G401 (cell line): ENCODE data around the gene ARF1. TPM values are rescaled to one million over a fixed set of nuclear protein-coding genes. Genes with fewer than 3 reads are reported as not detected.

Source experiments
- DNase-seq: peaks from one replicate; pipeline ENCODE4 v3.0.0-alpha.2; 2015; ENCODE audit warnings: low spot score
- in situ Hi-C: cut with HindIII; loops from 2 replicates; pipeline ENCODE4 v1.10.0; 2016; ENCODE audit warnings: low sequenced_read_pairs, mixed read lengths
- total RNA-seq: library from RNA; depleted of rRNA; stranded (reverse); fragments of >200 nt; shearing (Covaris generic); gene quantifications from 2 replicates; pipeline ENCODE4 v1.2.3, GENCODE V29; 2014

The ARF1 gene
- total RNA-seq, 1 experiment from 2014 or later, result 328 TPM

- in situ Hi-C loops, result no loop called here
- no peak for DNase-seq
Observed at GRCh38 chr1:228066891-228067654, 15.4 kb upstream of the ARF1 start.

- in situ Hi-C loops, result no loop called here
- no peak for DNase-seq
Observed at GRCh38 chr1:228068359-228068758, 14.1 kb upstream of the ARF1 start.

DNA sequence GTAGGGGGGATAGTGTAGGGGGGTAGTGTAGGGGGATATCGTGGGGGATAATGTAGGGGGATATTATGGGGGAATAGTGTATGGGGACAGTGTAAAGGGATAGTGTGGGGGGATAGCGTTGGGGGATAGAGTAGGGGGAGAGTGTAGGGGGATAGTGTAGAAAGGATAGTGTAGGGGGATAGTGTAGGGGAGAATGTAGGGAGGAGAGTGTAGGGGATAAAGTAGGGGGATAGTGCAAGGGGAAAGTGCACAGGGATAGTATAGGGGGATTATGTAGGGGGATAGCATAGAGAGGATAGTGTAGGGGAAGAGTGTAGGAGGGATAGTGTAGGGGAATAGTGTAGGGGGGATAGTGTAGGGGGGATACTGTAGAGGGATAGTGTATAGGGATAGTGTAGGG is 12.3 kb upstream of the ARF1 start:
- in situ Hi-C loops, result no loop called here
- DNase-seq, result no peak

DNA sequence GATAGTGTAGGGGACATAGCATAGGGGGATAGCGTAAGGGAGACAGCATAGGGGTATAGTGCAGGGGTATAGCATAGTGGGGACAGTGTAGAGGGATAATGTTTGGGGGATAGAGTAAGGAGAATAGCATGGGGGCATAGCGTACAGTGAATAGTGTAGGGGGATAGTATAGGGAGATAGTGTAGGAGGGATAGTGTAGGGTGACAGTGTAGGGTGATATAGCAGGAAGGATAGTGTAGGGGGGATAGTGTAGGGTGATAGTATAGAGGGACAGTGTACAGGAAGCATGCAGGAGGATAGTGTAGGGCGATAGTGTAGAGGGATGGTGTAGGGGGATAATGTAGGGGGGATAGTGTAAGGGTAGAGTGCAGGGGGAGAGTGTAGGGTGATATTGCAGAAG is 11.7 kb upstream of the ARF1 start:
- no peak for DNase-seq
- in situ Hi-C loops, result no loop called here

- no peak for DNase-seq
- in situ Hi-C loops, result no loop called here
Observed at GRCh38 chr1:228071839-228072657, 10.5 kb upstream of the ARF1 start.

GRCh38 chr1:228072658-228073043 is 9.9 kb upstream of the ARF1 start:
- no peak for DNase-seq
- in situ Hi-C loops, result no loop called here

DNA sequence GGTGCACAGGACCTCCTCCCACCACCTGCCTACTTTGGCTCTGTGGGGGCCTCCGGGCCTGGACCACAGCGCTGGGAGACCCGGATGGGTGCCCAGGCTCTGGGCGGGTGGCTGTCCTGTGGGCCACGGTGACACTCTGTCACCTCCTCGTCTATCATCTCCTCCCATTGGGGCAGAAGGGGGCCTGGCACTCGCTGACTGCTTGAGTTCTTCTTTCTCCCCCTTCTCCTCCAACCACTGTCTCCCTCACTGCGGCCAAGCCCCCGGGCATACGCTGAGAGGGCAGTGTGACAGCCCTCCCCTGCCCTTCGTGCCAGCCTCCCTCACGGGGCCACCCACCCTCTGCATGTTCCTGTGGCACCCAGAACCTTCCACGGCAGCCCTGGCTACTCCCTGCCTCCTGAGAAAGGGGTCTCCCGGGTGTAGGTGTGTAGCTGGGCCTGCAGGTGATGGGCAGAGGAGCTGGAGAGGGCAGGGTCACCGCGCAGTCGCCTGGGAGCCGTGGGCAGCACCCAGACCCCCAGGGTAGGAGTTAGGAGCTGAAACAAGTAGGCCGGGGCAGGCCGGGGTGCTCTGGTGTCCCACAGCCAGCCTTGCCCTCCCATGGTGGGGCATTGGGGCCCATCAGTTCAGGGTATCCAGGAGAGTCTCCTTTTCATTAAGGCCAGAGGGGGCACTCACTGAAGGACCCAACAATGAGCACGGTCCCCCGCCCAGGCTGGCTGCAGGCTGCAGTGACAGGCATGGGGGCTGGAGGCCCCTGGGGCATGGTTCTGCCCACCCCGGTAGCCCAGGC is 9.2 kb upstream of the ARF1 start:
- in situ Hi-C loops, result no loop called here

DNA sequence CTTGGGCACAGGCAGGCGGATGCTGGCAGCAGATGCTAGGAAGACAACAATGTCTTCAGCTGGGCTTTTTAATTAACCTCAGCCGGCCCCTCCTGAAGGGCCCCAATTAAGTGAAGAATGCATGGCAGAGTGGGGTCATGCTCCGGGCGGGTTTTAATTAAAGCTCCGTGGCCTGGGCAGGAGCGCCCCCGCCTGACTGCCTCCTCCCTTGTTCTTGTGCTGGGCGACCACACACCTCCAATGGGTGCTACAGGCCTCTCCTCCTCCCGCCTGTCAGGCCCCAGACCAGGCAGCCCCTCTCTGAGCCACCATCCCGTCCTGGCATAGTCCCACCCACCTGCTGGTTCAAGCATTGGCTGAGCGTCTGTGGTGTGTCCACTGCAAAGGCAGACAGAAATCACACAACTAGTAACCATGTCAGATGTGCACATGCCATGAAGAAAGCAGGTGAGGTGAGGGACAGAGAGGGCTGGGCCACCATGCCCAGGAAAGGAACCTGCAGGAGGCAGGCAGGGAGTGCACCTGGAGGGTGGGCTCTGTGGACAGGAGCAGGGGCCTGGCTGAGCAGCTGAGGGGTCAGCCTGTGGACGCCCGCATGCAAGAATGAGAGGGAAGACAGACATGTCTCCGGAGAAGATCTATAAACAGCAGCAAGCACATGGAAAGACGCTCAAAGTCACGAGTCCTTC is 8.5 kb upstream of the ARF1 start:
- no peak for DNase-seq
- in situ Hi-C loops, result no loop called here

More for the DNA sequence above, 9.2 kb upstream of the ARF1 start:
- DNase-seq, result no peak

DNA sequence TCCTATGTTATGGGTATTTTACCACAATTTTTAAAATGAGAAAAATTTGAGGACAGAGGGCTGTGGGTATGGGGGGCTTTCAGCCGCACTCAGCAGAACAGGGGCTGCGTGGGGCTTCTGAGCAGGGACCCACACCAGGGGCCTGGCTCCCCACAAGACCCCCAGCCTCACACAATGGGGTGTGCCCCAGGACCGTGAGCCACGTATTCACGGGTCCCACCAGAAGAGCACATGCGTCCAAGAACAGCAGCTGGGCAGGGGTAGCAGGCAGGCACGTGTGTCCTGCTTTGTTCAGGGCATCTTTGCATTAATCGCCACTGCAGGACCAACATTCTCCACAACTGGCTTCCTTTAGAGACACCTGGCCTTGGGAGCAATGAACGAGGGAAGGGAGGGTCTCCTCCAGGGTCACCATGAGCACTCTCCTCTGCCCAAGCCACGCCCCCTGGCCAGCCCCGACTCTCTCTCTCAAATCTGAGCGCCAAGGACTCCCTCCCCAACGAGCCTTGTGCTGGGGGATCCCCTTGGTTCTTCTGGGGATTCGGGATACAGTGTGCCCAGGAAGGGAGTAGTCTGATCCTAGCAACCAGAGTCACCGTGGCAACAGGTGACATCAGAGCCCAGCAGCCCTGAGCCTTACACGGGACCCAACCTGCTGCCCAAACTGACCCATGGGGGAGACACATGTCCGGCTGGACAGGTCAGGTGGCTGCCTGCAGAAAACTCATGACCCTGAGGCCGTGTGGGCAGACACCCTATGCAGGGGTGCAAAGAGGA is 7.4 kb upstream of the ARF1 start:
- in situ Hi-C loops, result no loop called here
- no peak for DNase-seq

DNA sequence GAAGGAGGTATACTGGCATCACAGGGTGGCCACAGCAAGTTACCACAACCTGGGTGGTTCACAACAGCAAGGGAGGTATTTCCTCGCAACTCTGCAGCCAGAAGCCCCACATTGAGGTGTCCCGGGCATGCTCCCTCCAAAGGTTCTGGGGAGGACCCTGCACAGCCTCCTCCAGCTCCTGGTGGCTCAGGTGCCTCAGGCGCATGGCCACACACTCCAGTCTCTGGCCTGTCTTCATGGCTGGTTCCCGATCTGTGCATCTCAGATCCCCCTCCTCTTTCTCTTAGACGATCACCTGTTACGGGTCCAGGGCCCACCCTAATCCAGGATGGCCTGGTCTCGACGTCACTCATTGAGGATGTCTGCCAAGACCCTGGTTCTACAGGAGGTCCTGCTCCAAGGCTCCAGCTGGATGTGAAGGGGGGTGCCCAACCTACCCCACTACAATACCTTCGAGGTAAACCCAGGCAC is 6.7 kb upstream of the ARF1 start:
- in situ Hi-C loops, result no loop called here
- DNase-seq, result no peak

DNA sequence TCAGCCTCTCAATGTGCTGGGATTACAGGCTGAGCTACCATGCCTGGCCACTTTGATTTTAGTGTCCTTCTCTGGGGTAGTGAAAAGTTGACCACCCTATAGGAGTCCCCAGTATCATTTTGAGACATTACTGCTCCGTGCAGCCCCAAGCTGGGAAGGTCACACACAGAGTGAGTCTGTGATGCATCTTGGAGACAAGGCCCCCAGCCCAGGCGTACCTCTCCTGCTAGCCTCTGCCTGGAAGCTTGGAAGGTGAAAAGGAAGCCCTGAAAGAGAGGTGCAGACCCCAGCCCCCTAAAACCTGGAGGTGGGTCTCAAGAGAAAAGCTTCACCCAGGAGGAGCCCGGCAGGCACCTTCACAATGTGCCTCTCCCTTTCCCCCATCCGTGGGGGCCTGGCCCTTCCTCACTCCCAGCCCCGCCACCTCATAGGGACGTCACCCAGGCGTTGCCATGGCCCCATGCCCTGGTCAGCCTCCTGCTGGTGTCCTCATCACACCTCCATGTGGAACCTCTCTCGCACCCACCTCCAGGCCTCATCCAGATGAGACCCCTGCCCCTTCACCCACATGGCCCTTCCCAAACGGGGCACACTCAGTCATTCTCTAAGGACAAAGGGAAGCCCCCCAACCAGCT is 5.6 kb upstream of the ARF1 start:
- in situ Hi-C loops, result no loop called here
- no peak for DNase-seq

GRCh38 chr1:228077565-228078330 is 4.8 kb upstream of the ARF1 start:
- DNase-seq, result peak; percentile 46
- in situ Hi-C loops, result no loop called here

DNA sequence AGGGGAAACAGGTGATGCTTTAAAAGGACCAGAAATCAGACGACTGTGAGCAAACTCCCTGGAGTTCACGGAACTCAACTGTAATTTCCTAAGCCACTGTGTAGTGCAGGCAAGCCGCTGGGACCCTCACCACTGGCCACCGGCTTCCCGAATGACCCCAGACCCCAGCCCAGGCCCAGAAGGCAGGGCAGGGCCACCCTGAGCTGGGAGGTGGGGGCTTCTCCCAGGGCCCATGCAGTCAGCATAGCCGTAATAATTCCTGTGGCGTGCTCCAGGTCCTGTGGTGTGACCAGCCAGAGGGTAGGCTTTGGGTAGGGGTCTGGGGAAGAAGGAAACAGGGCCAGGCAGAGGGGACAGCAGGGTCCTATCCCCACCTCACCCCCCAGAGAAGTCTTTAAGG is 3.5 kb upstream of the ARF1 start:
- no peak for DNase-seq
- in situ Hi-C loops, result no loop called here

DNA sequence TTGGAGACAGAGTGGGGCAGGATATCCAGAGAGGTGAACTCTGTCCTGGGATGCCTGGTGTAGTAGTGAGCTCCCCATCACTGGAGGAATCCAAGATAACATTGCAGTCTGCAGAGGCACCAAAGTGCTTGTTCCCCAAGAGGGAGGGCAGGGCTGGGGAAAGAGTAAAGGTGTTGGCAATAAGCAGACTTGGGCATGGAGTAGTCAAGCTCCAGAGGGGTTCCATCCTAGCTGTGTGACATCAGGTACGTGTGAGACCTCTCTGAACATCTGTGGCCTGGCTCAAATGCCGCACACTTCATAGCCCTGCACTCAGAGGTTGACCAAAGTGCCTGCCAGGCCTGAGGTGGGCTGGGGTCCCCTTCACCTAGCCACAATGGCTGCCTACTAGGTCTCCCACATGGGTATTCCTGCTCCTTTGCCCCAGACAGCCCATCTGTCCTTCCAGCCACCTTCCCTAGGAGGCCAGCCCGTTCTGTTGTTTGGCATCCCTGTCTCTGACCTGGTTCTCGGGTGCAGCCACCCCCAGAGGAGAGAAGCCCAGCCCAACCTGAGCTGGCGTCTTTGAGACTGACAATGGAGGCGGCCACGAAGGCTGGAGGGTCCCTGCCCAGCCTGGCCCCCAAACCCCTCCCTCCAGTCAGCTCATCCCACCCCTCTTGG is 2.8 kb upstream of the ARF1 start:
- no peak for DNase-seq
- in situ Hi-C loops, result no loop called here

DNA sequence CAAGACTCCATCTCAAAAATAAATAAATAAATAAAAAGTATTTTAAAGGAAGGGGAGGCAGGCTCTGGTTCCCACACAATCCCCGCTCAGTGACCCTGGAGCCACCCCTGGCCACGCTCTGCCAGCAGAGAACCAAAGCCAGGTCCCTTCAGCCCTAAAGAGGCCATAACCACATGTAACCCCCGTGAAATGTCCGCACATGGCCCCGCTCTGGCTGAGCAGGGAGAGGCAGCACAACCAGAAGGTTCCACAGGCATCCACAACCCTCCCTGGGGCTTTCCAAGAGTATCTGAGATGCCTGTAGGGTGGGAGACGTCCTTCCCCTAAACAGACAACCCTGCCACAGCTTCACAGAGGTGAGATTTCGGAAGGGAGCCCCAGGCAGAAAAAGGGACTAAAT is 1.4 kb upstream of the ARF1 start:
- DNase-seq, result no peak
- in situ Hi-C loops, result no loop called here

- in situ Hi-C loops, result no loop called here
- peak; percentile 30 for DNase-seq
Observed at GRCh38 chr1:228081578-228082213, 812 bp upstream of the ARF1 start.
